GM21786 (cell line): ENCODE measurements around the gene TUBD1.
A peak's percentile ranks its signal among the peaks of the same experiment; 100 is the strongest.
"Not testable (repeated sequence)": the region's sequence is repeated elsewhere in the genome, so short reads cannot be mapped to it uniquely, and the experiment has no call there.

Experiments used
- ATAC-seq: cut with Tn5 transposase; IDR thresholded peaks from one replicate; pipeline ENCODE4 v1.9.1; 2021; ENCODE audit not compliant: unreplicated experiment

Gene TUBD1, protein sequence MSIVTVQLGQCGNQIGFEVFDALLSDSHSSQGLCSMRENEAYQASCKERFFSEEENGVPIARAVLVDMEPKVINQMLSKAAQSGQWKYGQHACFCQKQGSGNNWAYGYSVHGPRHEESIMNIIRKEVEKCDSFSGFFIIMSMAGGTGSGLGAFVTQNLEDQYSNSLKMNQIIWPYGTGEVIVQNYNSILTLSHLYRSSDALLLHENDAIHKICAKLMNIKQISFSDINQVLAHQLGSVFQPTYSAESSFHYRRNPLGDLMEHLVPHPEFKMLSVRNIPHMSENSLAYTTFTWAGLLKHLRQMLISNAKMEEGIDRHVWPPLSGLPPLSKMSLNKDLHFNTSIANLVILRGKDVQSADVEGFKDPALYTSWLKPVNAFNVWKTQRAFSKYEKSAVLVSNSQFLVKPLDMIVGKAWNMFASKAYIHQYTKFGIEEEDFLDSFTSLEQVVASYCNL

DNA sequence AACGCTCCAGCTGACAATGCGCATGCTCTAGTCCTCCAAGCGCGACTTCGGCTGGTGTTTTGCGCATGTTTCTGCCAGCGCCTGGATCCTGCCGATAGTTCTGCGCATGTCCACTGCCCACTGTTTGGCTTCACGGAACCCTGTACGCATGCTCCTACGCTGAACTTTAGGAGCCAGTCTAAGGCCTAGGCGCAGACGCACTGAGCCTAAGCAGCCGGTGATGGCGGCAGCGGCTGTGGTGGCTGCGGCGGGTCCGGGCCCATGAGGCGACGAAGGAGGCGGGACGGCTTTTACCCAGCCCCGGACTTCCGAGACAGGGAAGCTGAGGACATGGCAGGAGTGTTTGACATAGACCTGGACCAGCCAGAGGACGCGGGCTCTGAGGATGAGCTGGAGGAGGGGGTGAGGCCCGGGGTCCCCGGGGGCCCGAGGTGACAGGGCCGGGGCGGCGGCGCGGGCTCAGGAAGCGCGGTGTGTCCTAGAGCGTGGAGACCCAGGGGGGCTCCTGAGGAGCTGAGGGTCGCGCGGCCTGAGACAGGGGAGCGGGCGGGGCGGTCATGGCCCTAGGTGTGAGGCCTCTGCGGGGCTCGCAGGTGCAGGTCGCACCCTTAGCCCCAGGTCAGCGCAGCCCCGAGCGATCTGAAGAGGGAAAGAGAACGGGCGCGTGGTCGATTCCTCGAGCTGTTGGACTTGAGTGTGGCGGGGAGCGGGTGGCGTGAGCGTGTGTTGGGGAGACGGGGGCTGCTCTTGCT is at the start of gene TUBD1, which contains the start of gene RPS6KB1:
TUBD1 (minus strand) TSS at position 20 of the 752 bp plus-strand sequence. CDS start 1,941 bp downstream, outside the sequence.
RPS6KB1 (plus strand) TSS at position 198 of the 752 bp plus-strand sequence; CDS start at position 262, 64 bp downstream.
- peak; percentile 88 for ATAC-seq

DNA sequence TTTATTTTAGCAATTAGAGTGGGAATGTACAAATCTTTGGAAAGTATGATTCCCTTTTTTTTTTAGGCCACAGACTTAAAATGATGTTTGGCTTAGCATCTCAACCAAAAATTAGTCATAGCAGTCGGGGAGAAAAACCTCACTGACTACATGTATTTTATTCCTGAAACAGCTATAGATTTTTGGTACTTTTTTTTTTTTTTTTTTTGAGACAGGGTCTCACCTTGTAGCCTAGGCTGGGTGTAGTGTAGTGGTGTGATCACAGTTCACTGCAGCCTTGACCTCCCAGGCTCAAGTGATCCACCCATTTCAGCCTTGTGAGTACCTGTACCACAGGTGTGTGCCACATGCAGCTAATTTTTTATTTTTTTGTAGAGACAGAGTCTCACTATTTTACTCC is 48.4 kb upstream of the TUBD1 start:
- ATAC-seq = no peak

DNA sequence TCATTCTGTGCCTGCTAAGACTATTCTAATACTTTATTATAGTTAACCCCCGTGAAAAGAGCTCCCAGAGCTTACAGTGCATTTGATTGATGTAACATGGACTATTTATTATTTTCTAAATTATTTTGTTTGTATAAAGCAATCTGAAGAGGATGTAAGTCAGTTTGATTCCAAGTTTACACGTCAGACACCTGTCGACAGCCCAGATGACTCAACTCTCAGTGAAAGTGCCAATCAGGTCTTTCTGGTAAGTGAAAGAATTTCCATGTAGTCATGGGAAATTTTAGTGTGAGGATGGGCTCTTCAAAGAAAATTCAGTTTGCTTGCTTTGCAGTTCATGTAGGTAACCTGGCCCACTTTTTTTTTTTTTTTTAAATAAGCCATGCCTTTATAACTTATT is 48.0 kb upstream of the TUBD1 start:
- not testable (repeated sequence) for ATAC-seq

DNA sequence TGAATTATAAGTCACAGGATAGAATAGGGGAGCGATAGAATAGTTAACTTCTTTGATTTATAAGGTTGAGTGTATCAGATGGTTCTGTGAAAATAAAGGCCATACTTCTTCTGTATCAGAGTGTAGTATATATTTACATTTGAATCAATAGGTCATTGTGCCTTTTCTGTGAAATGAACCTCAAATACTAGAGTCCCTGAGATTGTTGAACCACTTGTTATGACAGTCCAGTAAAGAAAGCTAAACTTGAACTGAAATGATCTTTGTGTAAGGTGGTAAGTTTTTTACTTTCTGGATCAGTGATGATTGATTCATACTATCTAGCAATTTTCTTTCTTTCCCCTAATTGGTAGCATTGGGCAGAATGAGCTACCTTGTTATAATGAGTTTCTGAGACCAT is 40.6 kb upstream of the TUBD1 start:
- ATAC-seq = not testable (repeated sequence)

DNA sequence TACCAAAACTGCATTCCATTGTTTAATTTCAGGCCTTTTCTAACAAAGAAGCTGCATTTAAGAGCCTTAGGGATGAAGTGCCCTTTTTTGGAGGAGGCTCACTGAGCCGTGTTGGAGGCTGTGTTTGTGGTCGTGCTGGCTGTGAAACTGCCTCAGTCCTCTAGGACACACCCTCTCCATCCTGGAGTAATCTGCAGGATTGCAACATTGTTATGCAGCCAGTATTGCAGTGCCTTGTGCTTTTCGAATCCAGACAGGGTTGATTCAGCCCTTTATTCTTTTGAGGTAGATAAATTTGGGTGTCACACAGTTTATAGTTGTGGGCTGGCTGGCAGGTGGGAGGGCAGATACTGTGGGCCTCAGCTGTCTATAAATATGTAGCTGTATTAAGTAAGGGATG is 38.0 kb upstream of the TUBD1 start:
- ATAC-seq = not testable (repeated sequence)

DNA sequence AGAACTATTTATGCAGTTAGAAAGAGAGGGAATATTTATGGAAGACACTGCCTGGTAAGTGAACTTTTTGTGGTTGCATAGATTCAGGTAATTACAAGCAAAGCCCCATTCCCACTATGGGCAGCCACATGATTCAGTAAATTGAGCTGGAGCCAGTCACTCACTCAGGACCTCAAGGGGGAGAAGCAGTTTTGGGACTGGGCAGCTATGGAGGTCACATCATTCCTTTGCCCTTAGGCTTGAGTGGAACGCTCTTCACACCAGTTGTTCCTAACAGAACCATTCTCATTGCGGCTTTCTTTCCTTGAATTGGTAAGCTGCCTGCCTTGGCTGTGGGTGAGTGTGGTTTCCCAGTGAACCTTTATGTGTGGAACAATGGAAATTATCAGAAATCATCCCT is 37.4 kb upstream of the TUBD1 start:
- ATAC-seq = not testable (repeated sequence)

DNA sequence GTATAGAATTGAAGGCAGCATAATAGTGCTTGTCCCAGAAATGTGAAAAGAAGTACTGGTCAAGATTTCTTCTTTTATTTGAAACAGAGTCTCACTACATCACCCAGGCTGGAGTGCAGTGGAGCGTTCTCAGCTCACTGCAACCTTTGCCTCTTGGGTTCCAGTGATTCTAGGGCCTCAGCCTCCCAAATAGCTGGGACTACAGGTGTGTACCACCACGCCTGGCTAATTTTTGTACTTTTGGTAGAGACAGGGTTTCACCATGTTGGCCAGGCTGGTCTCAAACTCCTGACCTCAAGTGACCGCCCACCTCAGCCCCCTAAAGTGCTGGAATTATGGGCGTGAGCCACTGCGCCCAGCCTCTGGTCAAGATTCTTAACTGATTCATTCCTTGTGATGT is 27.9 kb upstream of the TUBD1 start:
- ATAC-seq = not testable (repeated sequence)

DNA sequence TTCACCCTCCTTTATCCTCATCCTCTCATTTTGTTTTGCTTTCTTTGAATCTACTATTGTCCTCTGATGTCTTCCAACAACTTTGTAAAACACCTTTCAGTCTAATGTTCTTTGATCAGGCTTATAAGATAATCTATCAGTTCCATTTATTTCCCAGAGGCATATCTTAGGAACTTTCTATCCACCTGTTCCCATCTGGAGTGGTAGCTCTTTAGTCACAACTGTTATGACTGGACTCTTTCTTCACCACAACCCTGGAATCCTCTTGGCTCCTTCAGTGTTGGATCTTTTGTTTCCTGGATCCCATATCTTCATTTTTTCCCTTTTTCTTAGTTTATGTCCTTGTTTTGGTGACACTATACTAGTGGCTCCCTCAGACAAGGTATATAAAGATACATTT is 23.7 kb upstream of the TUBD1 start:
- no peak for ATAC-seq

DNA sequence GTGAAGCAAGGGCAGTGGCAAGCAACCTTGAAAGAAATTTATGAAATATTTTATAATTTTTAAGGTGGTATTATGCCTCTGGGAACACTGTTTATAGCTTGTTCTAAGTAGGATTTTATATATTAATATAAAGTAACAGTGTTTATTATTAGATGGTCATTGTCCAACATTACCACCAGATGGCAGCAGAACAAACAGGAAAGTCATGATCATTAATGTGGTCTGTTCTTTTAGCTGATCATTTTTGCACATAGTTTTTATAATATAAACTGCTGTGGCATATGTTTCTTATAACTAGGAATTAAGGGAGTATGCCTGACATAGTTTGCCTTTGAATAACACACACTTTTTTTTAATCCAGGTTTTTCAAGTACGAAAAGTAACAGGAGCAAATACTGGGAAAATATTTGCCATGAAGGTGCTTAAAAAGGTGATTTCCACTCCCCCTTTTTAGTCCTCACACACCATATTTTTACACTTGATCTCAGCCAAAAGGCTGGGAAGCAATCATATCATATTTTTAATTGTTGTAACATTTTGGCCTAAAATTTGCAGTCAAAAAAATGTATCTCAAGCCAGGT is 21.6 kb upstream of the TUBD1 start:
- no peak for ATAC-seq

DNA sequence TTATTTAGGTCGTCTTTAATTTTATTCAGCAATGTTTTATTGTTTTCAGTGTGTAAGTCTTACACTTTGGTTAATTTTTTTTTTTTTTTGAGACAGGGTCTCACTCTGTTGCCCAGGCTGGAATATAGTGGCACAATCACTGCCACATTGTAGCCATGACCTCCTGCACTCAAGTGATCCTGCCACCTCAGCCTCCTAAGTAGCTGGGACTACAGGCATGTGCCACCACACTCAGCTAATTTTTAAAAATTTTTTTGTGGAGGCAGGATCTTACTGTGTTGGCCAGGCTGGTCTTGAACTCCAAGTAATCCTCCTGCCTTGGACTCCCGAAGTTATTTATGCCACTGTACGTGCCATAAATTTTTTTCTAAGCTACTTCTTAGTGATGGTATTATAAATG is 14.7 kb upstream of the TUBD1 start:
- ATAC-seq = no peak

DNA sequence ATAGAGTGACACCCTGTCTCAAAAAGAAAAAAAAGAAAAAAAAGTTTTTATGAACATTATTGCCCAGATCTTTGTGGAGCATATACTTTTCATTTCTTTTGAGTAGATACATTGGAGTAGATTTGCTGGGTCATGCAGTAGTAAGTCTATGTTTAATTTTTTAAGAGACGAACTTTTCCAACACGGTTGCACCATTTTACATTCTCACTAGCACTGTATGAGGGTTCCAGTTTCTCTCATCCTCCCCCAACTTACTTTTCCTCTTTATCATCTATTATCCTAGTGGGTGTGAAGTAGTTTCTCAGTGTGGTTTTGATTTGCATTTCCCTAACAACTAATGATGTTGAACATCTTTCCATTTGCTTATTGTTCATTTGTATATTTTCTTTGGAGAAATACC is 10.7 kb upstream of the TUBD1 start:
- no peak for ATAC-seq

DNA sequence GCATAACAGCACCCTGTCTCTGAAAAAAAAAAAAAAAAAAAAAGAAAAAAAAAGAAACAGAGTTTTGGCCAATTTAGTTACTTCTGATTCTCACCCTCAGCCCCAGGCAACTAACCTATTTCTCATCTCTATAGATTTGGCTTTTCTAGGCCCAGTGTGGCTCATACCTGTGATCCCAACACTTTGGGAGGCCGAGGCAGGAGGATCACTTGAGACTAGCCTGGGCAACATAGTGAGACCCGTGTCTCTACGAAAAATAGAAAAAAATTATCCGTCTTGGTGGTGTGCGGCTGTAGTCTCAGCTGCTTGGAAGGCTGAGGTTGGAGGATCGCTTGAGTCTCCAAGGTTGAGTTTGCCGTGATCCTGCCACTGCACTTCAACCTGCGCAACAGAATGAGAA is 8.9 kb upstream of the TUBD1 start:
- no peak for ATAC-seq

DNA sequence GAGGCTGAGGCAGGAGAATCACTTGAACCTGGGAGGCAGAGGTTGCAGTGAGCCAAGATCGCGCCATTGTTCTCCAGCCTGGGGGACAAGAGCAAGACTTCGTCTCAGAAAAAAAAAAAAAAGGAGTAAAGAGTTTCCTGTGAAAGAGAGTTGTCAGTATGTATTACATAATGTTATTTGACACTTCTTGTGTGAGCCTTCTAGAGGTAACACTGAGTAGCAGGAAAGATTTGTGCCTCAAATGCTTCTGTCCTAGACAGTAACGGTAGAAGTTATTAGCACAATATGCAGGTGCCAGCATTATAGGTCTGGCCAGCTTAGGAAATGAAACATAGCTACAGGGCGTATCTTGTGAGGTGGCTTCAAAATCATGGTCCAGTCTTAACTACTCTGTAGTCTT is 6.4 kb upstream of the TUBD1 start:
- no peak for ATAC-seq

DNA sequence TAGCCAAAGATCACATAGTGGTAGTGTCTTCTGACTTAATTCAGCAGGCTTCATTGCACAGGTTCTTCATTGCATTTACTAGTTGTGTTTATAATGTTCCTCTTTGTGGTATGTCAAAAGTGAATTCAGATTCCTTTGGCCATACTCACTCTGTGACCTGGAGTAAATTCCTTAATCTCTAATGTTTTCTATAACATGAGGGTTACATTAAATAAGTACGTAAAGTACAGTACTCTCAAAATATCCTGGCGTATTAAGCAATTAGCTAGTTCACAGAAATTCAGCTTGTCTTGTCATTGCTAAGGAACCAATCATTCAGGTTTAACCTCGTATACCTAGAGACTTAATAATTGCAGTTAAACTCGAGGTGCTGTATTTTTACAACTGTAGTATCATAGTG is 4.3 kb upstream of the TUBD1 start:
- ATAC-seq = no peak

DNA sequence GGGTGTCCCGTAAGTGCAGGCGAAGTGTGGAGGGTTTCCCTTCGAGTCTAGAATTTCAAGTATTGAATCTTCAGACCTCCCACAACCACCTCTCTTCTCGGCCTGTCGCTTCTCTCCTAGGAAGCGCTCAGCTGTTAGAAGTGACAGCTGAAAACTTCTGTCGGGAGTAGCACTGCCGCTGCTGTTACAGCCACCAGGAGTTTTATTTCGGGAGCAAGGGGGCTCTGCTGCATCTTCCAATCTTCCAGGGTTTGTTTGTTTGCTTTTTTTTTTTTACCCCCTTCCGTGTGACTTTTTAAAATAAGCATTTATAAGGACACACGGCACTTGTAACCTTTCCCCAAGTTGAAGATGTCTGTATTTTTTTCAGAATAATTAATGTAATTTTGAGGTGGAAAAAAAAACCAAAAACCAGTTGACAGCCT is 945 bp upstream of the TUBD1 start:
- no peak for ATAC-seq

DNA sequence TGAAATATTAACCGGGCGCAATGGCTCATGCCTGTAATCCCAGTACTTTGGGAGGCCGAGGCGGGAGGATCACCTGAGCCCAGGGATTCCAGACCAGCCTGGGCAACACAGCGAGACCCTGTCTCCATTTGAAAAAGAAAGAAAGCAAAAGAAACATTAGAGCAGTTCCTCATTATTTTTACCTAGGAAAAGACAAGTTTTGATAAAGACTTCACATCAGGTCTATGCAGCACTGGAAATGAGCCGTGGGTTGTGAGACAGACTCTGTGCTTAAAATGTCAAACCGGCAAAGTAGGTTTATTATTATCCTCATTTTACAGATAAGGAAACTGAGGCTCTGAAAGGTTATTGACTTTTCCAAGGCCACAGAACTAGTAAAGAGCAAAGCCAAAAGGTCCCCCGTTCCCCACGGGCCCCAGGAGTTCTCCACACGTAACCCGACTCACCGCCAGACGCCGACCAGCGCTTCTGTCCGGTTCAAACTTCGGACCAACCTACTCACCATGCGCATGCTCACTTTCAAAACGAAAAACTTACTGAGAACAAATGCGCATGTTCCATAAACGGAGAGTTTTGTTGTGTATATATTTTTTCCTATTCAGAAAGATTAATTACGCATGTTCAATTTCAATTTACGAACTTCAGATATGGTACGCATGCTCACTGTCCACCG is 356 bp downstream of the TUBD1 start:
- ATAC-seq = peak; percentile 33

DNA sequence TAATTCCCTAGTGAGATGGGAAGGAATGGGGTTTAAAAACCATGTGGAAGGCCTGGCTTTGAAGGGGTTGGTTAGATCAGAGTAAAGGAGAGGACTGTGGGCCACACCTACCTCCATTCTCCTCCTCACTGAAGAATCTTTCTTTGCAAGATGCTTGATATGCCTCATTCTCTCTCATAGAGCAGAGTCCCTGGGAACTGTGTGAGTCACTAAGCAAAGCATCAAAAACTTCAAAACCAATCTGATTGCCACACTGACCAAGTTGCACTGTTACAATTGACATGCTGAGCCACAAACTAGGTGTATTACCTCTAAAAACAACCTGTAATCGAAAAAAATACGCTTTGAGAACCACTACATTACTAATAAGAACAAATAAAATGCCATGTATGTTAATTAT is 2.0 kb downstream of the TUBD1 start:
- ATAC-seq = no peak

DNA sequence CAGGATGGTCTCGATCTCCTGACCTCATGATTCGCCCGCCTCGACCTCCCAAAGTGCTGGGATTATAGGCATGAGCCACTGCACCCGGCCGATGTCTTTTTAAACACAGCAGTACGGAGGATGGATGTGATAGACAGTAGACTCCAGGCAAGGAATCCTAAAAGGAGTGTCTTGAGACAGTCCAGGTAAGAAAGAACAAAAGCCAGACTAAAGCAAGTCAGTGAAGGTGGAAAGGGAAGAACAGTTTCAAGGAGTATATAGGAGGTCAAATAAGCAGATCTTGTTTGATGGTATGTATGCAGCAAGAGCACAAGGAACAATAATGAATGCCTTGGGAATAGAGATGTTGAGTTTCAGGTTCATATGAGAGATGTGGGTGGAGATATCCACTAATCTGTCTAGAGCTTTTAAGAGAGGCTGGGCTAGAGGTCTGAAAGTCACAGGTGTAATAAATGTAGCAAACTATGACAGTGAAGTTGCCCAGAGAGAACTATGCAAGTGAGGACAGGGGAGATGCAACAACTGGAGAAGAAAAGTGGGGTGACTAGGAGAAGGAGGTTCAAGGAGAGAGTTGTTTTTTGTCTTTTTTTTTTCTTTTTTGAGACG is 4.5 kb downstream of the TUBD1 start:
- ATAC-seq = no peak

DNA sequence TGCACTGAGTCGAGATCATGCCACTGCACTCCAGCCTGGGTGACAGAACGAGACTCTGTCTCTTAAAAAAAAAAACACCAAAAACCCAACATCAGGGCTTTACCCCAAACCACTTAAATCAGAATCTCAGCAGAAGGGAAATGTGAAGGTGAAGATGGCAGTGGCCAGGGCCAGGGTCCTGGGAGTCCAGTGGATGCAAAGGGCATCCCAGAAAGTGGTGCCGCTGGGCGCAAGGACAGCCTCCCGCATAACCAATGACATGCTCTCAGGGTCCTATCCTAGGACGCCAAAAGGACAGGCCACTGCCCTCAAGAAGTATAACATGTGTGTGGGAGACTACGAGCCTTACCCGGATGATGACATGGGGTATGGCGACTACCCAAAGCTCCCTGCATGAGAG is 7.9 kb downstream of the TUBD1 start:
- no peak for ATAC-seq

DNA sequence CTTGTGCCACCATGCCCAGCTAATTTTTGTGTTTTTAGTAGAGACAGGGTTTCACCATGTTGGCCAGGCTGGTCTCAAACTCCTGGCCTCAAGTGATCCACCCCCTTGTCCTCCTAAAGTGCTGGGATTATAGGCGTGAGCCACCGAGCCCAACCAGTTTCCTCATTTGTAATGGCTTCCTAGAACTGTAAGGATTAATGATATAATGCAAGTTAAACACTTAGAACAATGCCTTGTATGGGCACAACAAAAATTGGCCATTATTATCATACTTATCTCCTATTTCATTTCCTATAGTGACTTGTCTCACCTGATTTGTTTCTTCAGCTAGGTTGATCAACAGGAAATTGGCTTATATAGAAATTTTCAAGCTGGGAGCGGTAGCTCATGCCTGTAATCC is 14.1 kb downstream of the TUBD1 start:
- no peak for ATAC-seq

DNA sequence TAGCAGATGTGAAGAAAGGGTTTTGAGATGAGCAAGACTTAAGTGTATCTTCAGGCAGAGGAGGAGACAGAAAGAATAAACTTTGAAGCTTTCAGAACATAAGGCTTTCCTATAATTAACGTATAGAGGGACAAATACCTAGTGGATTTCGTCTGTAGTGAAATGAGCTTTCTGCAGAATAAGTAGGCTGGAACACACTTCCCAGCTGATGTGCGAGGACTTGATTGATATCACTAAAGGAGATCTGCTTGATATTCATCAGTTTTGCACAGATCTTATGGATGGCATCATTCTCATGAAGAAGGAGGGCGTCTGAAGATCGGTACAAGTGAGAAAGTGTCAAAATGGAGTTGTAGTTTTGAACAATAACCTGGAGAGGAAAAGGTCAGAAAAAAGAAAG is 14.8 kb downstream of the TUBD1 start:
- ATAC-seq = no peak
